GM19395 (cell line): ENCODE data around the gene PDE1C.

ENCODE experiments used
- ATAC-seq: cut with Tn5 transposase; IDR thresholded peaks from one replicate; pipeline ENCODE4 v1.9.1; 2021; ENCODE audit warnings: mild to moderate bottlenecking, moderate library complexity; ENCODE audit not compliant: unreplicated experiment

The PDE1C gene

DNA sequence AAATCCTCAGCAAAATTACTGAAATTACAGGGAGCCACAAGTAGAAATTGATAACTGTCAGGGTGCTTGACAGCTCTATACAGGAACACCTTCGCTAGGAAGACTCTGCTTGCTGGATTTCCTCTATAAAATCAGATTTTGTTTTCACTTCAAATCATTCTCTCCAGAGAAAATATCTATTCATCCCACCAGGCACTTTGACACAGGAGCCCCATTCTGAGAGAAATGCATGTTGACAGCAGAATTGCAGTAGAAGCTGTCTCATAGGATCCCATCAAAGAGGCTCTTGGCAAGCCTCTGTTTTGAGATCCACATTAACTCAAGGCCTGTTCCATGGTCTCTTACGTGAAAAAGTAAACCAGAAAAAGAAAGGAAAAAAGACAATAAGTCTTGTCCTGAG lies 116.8 kb downstream of the PDE1C start:
- no peak for ATAC-seq

DNA sequence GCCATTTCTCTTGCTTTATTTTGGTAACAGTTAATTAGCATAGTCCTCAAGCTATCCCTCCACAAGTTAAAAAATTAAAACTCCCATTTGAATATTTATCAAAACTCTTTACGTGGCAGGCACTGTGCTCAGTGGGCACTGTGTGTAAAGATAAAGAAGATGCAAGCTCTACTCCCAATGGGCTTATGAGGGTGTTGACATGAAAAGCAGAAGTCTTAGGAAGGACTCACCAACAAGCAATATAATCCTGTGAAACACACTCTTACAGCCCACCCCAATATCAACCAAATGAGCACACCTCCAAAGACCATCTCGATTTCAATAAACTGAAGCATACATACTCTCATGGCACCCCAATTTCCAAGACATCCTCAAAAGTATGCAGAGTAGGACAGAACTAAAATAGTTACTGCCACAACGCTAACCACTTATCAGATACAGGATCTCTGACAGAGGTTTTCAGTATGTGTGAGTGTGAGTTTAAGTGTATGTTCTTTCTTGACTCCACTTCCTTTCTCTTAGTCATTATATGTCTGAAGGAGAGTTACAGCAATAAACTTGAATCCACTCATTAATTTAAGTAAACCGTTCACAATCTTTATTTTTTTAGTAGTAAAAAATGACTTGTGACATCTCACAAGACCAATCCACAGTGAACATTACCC lies 120.0 kb downstream of the PDE1C start:
- no peak for ATAC-seq

- ATAC-seq: no peak
These were observed 122.2 kb downstream of the PDE1C start for GRCh38 chr7:31948029-31948428.

- ATAC-seq: no peak
These were observed 130.0 kb downstream of the PDE1C start for GRCh38 chr7:31940167-31940566.

DNA sequence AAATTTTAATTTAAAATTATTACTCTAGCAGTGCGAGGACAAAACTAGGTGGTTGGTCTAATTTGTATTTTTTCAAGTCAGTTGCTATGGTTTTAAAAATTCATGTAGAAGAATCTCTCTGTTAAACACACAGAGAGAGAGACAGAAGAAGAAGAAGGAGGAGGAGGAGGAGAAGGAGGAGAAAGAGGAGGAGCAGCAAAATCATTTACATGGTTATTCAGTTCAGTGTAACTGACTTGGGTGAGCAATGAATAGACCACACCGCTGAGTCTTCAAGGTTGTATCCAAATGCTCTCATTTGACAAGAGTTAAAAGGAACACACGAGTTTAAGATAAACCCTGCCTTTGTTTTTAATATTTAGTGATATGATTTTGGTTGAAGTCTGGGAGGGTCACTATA lies 131.1 kb downstream of the PDE1C start:
- ATAC-seq: no peak

DNA sequence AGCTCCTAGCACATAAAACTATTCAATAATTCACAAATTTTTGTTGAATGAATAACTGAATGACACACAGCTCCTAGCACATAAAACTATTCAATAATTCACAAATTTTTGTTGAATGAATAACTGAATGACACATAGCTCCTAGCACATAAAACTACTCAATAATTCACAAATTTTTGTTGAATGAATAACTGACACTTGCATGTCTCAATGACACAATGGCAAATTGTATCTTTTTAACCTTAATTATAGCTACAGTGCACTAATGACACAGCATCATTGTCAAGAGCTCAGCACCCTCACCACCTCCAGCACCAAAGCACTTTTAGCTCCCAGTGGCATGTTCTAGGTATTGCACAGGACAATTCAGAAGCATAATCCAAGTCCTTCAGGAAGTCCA lies 131.6 kb downstream of the PDE1C start:
- ATAC-seq: no peak

DNA sequence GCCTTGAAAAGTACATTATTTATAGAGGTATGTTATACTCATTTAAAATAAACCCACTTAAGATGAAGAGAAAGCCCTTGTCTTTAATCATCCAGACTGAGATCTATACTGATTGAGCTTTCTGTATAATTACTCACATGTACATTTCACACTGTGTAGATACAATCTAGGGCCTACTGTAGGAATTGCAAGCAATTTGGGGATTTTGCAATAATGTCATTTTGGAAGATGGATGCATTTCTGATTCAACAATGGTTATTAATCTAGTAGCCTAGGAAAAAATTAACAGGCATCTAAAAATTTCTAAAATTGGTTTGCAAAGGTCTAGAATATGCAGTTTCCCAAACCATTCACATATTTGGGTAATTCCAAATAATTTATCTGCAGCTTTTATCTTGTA lies 132.2 kb downstream of the PDE1C start:
- no peak for ATAC-seq

GRCh38 chr7:31935124-31936054 lies 134.8 kb downstream of the PDE1C start:
- ATAC-seq: no peak

DNA sequence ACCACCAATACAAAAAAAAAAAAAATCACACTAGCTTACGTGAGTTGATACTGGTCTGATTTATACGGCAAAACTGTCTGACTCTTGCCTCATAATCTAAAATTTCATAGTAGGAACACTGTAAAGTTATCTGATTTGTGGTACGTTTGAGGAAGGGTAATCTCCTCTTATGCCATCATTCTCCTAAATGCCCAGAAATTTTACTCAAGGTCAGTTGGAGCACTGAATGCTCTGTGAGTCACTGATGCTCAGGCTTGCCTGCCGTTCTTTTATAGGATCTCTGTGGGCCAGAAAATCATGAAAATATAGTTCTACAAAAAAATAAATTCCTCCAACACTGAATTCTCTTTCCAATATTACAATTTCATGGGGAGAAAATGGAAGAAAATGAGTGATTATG lies 135.7 kb downstream of the PDE1C start:
- ATAC-seq: no peak

DNA sequence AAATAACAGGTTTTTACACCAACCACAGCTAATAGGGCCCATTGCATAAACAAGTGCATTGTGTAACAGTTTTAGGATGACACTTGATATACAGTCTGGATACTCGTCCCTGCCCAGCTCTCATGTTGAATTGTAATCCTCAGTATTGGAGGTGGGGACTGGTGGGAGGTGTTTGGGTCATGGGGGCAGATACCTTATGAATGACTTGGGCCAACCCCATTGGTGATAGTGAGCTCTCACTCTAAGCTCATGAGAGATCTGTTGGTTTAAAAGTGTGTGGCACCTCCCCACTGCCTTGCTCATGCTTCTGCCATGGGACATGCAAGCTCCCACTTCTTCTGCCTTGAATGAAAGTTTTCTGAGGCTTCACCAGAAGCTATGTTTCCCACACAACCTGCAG lies 136.7 kb downstream of the PDE1C start:
- ATAC-seq: no peak

DNA sequence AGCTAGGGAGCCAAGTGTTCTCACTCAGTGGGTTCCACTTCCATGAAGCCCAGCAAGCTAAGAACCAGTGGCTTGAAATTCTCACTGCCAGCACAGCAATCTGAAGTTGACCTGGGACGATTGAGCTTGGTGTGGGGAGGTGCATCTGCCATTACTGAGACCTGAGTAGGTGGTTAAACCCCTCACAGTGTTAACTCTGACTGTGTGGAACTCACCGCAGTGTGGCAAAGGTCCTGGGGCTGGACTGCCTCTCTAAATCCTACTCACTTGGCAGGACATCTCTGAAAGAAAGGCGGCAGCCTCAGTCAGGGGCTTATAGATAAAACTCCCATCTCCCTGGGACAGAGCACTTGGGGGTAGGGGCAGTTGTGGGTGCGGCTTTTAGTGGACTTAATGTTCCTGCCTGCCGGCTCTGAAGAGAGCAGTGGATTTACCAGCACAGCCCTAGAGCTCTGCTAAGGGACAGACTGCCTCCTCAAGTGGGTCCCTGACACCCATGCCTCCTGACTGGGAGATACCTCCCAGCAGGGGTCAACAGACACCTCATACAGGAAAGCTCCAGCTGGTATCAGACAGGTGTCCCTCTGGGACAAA lies 143.1 kb downstream of the PDE1C start:
- ATAC-seq: no peak

- ATAC-seq: no peak
These were observed 144.3 kb downstream of the PDE1C start for GRCh38 chr7:31925753-31926454.

- ATAC-seq: no peak
These were observed 146.0 kb downstream of the PDE1C start for GRCh38 chr7:31924251-31924650.

GRCh38 chr7:31922848-31923247 lies 147.4 kb downstream of the PDE1C start:
- no peak for ATAC-seq

DNA sequence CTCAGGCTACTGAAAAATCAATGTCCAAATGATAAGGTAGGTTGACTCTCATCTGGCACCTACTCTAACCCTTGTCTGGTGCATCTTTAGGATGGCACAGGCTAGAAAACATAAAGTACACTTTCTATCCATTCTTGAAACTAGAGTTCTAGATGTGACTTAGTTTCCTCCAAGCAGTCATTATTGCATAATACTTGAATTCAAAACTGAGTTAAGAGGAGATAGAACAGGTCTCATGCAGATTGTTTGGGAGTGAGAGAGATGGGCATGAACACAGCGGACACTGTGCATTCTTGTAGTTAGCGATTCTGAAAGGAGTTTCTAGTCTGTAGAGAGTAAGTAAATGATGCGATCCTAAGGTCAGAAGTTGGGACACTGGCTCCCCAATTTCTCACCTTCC lies 149.2 kb downstream of the PDE1C start:
- no peak for ATAC-seq

GRCh38 chr7:31919678-31920369 lies 150.4 kb downstream of the PDE1C start:
- no peak for ATAC-seq

GRCh38 chr7:31918706-31919393 lies 151.4 kb downstream of the PDE1C start:
- no peak for ATAC-seq

DNA sequence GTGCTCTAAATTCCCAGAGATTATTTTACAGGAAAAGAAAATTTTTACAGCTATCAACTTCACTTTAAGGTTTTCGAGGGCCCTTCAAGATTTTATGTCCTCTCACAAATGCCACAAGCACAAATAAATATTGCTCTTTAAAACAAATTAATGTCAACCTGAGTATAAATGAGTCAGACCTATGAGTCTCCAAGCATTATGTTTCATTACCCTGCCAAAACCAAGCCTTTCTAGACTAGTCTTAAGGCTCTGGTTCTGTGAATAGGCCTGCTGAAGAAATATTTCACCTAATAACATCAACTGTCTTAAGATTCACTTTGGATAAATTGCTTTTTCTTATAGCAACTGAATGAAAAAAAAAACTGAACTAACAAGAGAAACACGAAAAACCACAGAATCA lies 153.0 kb downstream of the PDE1C start:
- no peak for ATAC-seq

- ATAC-seq: no peak
These were observed 160.0 kb downstream of the PDE1C start for GRCh38 chr7:31910191-31910590.
